ENCODE results near the gene GDPGP1.

GDPGP1 gene

DNA sequence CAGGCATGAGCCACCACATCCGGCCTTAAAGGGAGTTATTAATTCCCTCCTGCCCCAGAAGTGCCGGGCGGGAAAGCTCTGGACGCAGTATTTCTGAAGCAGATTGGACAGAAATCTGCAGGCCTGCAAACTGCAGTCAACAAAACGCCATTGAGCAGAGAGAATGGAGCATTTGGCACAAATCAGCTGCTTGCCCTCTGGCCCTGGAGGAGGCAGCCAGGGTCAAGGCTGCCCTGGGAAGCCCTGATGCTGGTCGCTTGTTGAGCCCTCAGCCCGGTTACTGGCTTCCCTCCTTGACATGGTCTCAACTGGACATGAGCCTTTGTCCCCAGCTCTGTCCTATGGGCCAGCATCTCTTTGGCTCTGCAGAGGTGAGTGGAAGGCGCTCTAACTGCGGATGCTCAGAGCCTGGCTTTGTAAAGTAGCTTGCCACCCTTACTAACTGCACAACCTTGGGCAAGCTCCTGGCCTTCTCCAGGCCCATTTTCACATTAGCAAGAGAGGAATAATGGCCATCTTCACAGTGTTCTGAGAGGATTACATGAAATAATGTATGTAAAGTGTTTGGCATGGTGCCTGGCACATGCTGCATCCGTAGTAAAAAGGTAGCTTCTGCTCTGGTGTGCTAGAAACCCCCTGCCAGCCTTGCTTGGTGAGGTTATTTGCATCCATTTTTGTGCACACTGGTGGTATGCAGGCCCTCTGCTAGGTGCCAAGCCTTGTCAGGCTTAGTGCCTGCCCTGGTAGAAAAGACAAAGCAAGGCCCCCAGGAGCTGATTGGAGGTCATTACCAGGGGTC lies 28.8 kb upstream of the GDPGP1 start:
- no peak for DNase-seq (ENCODE audit: low read depth)

DNA sequence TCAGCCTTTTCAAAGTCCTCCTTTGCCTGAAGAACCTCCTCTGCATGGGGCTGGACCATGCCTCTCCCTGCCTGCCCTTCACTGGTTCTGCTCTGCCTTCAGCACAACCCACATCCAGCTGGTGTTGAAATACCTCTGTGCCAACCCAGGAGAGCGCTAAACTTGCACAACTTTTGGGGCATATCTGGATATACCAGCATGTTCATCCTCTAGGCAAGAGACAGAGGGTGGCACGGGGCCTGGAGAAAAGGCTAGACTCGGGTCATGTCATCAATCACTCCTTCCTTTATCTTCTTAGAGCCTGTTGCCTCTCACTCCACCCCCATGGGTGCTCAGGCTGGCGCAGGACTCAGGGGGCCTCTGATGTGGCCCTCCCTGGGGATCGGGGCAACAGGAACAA lies 28.1 kb upstream of the GDPGP1 start:
- DNase-seq (ENCODE audit: low read depth), result no peak

GRCh38 chr15:90207252-90207651 lies 26.8 kb upstream of the GDPGP1 start:
- DNase-seq (ENCODE audit: low read depth), result no peak

DNA sequence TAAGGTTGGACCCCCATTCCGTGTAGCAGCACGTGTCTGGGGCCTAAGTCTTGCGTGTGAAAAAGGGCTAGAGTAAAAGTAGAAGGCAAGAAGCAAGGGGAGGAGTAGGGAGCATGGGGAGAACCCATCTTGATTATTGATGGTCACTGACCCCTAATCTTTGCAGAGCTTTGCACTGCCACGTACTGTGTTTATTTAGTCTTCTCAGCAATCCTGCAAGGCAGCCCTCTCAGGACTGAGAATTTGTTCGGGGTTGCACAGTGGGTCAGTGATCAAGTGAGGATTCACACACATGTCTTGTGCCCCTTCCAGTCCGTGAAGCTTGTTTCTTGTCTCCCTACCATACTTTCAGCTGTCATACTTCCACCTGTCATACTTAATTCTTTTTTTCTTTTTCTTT lies 25.7 kb upstream of the GDPGP1 start:
- DNase-seq (ENCODE audit: low read depth), result no peak

- DNase-seq (ENCODE audit: low read depth), result no peak
Measured at GRCh38 chr15:90209591-90209990, 24.4 kb upstream of the GDPGP1 start.

DNA sequence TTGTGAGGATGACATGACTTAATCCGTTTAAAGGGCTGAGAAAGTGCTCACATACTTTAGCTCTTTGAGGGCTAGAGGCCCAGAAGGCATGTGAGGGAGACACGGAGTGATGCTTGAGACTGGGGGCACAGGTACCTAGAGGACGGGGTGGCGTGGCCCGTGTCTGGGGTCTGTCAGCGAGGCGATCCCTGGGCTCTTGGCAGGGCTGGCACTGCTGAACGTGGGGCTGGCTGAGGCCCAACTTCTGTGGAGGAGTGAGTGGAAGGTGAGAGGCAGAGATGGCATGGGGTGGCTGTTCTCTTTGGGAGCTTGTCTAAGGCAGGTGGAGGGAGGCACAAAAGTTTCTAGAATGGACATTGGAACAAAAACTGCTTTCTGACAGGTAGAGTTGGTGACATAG lies 23.4 kb upstream of the GDPGP1 start:
- DNase-seq (ENCODE audit: low read depth), result no peak

- no peak for DNase-seq (ENCODE audit: low read depth)
Measured at GRCh38 chr15:90211009-90211408, 23.0 kb upstream of the GDPGP1 start.

DNA sequence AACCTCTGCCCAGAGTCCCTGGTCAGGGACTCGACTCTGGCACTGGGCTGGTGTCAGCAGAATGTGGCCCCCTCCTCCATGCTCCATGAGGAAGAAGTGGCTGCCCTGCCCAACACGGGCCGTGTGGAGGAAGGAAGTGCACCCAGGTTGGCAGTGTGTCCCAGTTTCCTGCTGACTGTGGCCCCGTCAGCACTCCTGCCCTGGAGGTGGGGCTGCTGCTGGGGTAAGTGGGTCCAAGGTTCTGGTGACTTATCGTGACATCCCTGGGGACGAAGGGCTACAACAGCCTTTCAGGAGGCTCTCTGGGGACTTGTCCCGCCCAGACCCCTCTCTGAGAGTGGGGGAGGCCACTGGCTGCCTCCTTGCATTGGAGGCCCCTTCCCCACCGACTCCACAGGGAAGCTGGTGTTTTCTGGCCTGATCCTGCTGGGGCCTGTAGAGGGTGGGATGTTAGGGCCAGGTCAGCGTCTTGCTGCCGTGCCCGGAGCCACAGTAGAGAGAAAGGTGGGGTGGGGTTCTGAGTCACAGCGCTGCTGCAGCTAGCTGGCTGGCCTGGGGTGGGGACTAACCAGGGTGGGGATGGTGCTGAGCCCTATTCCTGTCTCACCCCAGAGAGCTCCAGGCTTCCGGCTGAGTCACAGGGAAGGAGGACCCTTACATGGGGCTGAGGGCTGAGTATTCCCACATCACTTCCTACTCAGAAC lies 22.4 kb upstream of the GDPGP1 start:
- DNase-seq (ENCODE audit: low read depth), result no peak

DNA sequence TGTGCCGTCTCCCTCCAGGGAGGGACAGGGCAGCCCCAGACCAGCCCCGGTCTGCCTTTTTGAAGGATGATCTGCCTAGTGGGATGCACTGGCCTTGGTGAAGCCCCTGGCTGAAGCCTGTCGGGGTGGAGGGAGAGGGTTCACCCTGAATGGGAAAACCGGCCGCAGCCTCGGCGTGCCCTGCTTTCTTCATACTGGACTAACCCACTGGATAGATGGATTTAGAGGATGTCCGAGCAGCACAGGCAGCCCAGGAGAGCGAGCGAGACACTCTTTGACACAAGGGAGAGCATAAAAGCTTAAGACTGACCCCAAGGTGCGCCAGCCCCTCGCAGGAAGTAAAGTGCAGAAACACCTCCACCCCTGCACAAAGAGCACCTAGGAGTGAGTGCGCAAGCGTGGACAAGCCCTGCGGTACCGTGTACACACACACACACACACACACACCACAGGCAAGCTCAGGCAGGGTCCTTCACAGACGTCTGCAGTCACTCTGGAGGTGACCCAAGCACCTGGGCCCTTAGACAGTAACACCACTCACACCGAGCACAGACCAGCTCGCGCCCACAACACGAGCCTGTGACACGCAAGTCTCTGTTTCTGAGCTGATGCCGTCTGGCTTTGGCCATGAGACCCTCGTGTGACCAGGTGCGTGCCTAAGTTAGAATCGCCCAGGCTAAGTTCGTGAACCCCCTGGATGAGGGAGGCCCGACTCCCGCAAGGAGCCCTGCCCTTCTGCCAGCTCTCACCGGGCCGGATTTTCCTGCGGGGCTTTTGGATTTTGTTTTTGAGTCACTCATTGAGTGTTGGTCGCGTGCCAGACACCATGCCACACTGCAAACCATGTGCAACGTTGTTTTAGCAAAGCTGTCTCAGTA lies 21.5 kb upstream of the GDPGP1 start:
- no peak for DNase-seq (ENCODE audit: low read depth)

DNA sequence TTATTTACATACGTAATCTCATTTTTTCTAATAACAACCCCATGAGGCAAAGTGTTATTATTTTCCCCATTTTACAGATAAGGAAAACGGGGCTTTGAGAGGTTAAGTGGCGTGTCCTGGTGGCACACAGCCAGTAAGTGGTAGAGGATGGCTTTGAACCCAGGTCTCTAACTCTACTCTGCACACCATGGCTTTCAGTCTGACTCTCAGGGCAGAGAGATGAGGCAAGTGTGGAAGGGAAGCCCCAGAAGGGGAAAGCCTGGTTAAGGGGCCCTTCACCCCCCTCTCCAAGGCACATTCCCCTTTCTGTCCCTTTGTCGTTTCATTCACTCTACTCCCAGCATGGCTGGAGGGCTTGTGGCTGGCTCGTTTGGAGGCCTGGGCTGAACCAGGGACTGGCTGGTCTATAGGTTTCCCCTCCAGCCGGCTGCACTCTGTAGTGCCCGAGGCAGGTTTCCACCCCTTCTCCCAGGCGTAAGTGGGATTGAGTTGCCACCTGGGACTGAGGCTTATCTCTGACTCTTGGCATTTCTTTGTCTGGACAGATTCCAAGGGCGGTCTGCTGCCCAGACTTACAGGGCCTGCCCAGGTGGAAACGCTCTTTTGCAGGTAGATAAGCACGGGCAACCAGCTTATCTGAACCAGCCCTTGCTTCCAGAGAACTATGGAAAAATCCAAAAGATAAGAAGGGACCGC lies 20.7 kb upstream of the GDPGP1 start:
- no peak for DNase-seq (ENCODE audit: low read depth)

DNA sequence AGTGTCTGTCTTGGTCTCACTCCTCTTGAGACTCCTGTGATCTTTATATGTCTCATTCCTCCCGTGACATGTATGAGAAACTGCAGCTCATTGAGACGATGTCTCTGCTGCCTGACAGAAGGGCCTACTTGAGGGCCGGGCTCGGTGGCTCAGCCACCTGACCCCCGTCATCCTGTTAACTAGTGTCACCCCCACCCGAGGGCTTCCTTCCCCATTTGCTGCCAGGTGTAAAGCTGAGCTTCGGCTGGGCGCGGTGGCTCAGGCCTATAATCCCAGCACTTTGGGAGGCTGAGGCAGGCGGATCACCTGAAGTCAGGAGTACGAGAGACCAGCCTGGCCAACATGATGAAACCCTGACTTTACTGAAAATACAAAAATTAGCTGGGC lies 20.2 kb upstream of the GDPGP1 start:
- DNase-seq (ENCODE audit: low read depth), result no peak

DNA sequence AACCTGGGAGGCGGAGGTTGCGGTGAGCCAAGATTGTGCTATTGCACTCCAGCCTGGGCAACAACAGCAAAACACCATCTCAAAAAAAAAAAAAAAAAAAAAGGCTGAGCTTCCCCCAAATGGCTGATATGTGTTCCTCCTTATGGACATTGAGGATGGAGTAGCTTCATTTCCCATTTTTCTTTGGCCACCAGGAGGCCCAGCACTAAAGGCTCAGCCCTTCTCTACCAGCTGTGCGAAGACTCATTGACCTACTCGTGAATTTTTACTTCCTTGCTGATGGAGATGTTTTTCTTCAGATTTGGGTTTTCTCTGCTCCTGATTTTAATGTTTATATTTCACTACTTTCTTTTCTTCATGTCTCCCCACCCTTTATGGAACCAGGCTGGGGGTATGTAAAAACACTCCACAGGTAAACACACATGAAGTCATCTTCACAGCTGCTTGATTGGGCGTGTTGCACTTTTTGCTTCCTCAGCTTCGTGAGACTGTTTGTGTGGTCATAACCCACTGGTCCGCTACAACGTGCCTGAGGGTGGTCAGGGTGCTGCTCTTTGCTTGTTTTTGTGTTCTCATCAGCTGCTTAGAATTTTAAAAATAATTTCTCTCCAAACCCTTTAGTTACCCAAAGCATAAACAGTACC lies 19.3 kb upstream of the GDPGP1 start:
- no peak for DNase-seq (ENCODE audit: low read depth)

DNA sequence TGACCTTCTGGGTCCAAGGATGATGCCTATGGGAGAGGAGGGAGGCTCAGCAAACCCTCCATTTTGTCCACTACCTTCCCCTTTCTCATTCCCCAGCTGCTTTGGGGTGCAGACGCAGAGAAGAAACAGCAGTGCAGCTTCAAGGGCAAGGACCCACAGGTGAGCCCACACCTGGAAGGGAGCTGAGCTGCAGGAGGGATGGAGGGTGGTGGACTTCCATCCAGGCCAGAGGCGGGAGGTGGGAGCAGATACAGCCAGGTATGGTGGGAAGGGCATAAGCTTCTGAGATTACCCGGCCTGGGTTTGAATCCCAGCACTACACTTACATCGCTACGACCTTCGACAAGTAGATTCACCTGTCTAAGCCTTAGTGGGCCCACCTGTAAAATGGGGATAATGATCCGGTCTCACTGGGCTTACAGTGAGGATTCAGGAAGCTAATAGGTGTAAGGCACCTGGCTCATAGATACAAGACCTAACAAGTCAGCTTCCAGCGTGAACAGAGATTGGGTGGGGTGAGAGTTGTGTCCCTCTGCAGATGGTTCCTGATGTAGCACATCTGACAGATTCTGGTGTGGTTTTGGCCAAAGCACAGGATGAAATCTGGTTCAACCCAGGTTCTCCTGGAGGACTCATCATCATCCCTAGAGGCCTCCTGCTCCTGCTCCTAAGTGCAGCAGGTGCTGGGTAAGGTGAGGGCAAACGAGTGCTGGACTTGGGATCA lies 16.2 kb upstream of the GDPGP1 start:
- no peak for DNase-seq (ENCODE audit: low read depth)

DNA sequence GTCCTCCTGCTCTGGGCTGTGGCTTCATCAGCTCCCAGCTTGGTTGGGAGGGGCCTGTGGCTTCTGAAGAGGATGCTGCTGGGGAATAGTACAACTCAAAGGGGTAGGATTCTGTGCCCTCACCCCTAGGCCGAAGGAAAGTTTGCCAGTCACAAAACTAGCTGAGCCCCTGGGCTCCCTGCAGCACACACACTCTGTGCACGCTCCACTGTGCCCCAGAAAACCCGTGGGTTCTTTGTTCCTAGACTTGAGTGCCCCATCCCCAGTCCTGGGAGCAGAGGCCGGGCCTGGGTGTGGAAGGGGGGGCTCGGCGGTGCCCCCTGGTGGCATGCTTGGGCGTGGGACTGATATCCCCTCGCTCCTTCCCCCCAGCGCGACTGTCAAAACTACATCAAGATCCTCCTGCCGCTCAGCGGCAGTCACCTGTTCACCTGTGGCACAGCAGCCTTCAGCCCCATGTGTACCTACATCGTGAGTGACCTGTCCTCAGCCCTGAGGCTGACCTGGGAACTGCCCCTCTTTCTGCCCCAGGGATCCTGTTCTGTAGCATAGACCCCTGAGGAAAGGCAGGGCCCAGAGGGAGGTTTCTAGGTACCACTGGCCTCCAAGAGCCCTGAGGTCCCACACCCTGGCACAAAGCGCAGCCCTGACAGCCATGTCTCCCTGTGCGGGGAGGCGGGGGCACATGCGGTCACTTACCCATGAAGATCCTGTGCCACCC lies 14.4 kb upstream of the GDPGP1 start:
- DNase-seq (ENCODE audit: low read depth), result peak; percentile 34

DNA sequence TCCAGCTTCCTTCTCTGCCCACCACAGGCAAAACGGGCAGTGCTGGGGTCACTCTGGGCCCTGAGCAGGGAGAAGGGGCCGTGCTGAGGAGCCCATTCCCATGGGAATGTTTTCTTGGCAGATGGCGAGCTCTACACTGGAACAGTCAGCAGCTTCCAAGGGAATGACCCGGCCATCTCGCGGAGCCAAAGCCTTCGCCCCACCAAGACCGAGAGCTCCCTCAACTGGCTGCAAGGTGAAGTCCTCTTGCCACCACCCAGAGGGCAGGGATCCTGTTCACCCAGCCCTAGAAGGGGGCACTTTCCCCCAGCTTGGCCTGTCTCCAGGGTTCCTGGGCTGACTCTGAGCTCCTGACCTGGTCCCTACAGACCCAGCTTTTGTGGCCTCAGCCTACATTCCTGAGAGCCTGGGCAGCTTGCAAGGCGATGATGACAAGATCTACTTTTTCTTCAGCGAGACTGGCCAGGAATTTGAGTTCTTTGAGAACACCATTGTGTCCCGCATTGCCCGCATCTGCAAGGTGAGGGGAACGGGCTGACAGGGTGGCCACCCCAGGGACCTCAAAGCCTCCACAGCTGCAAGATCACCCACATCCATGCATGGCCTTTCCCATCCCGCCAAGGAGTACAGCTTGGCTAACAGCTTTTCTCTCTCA lies 12.6 kb upstream of the GDPGP1 start:
- DNase-seq (ENCODE audit: low read depth), result no peak

GRCh38 chr15:90222547-90222946 lies 11.5 kb upstream of the GDPGP1 start:
- no peak for DNase-seq (ENCODE audit: low read depth)

DNA sequence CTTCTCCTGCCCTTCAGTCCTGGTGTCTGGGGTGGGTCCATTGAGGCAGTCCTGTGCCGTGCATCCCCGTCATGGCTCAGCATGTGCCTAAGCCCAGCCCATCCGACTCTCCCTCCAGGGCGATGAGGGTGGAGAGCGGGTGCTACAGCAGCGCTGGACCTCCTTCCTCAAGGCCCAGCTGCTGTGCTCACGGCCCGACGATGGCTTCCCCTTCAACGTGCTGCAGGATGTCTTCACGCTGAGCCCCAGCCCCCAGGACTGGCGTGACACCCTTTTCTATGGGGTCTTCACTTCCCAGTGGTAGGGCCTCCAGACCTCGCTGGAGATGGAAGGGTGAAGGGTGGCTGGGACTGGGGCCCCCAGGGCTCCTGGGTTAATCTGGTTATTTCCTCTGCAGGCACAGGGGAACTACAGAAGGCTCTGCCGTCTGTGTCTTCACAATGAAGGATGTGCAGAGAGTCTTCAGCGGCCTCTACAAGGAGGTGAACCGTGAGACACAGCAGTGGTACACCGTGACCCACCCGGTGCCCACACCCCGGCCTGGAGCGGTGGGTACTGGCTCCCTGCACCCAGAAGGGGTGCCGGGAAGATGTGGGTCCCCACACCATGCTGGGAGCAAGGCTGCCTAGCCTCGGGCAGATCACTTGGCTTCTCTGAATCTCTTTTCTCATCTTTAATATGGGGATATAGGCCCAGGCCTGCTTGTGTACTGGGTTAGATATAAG lies 10.4 kb upstream of the GDPGP1 start:
- DNase-seq (ENCODE audit: low read depth), result no peak

DNA sequence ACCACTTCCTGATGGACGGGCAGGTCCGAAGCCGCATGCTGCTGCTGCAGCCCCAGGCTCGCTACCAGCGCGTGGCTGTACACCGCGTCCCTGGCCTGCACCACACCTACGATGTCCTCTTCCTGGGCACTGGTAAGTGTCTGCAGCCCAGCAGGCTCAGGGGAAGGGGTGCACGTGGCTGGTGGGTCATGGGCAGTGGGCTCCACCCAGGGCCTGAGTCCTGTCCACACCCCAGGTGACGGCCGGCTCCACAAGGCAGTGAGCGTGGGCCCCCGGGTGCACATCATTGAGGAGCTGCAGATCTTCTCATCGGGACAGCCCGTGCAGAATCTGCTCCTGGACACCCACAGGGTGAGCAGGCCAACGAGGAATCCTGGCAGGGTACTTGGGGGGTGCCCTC lies 9.0 kb upstream of the GDPGP1 start:
- DNase-seq (ENCODE audit: low read depth), result no peak

Data from T follicular helper cell (primary cell).